Effector memory CD4-positive, alpha-beta T cell (primary cell): ENCODE data around the gene FAM83F.

Experiments used
- DNase-seq, 3 donors: peaks; one replicate each; pipeline ENCODE4 v3.0.0-alpha.2; 2020
- H3K27ac ChIP-seq: 2 replicates; pipeline ENCODE4 v1.7.0; 2013; ENCODE audit warnings: mild to moderate bottlenecking, low read length, moderate library complexity; ENCODE audit not compliant: insufficient read depth, poor library complexity, severe bottlenecking
- H3K27me3 ChIP-seq: replicated peaks from 2 replicates; pipeline ENCODE4 v1.7.0; 2013; ENCODE audit warnings: mild to moderate bottlenecking, low read length; ENCODE audit not compliant: insufficient read depth, control insufficient read depth, poor library complexity, severe bottlenecking
- H3K36me3 ChIP-seq: 2 replicates; pipeline ENCODE4 v1.7.0; 2013; ENCODE audit warnings: mild to moderate bottlenecking, low read length, moderate library complexity; ENCODE audit not compliant: control insufficient read depth, insufficient read depth
- H3K4me1 ChIP-seq: 2 replicates; pipeline ENCODE4 v1.7.0; 2013; ENCODE audit warnings: low read length, mild to moderate bottlenecking; ENCODE audit not compliant: control insufficient read depth, insufficient read depth, poor library complexity, severe bottlenecking
- H3K4me3 ChIP-seq: 2 replicates; pipeline ENCODE4 v1.7.0; 2013; ENCODE audit warnings: low read length, low read depth, mild to moderate bottlenecking; ENCODE audit not compliant: insufficient read depth, poor library complexity, severe bottlenecking
- H3K9me3 ChIP-seq: 2 replicates; pipeline ENCODE4 v1.7.0; 2013; ENCODE audit warnings: mild to moderate bottlenecking, low read length, moderate library complexity; ENCODE audit not compliant: control insufficient read depth

The FAM83F gene

GRCh38 chr22:39954584-39955055 is 40.1 kb upstream of the FAM83F start:
- H3K4me1 ChIP-seq = peaks cover 64% of the 10 kb centered on the region
- peaks cover 53% of the 10 kb centered on the region for H3K36me3 ChIP-seq
- H3K27me3 ChIP-seq = no peaks in the 10 kb centered on the region
- no peak for DNase-seq
- no peak overlapping the region for H3K27ac ChIP-seq
- no peaks in the 10 kb centered on the region for H3K9me3 ChIP-seq
- no peak overlapping the region for H3K4me3 ChIP-seq

GRCh38 chr22:39955675-39956074 is 39.1 kb upstream of the FAM83F start:
- no peak for DNase-seq
- peaks cover 60% of the 10 kb centered on the region for H3K4me1 ChIP-seq
- peaks cover 54% of the 10 kb centered on the region for H3K36me3 ChIP-seq
- no peak overlapping the region for H3K4me3 ChIP-seq
- no peaks in the 10 kb centered on the region for H3K27me3 ChIP-seq
- H3K9me3 ChIP-seq = no peaks in the 10 kb centered on the region
- no peak overlapping the region for H3K27ac ChIP-seq

- H3K36me3 ChIP-seq = peaks cover 67% of the 10 kb centered on the region
- DNase-seq = no peak
- peak overlapping the region; percentile 36 for H3K27ac ChIP-seq
- H3K27me3 ChIP-seq = no peaks in the 10 kb centered on the region
- no peak overlapping the region for H3K4me3 ChIP-seq
- no peaks in the 10 kb centered on the region for H3K9me3 ChIP-seq
- peaks cover 57% of the 10 kb centered on the region for H3K4me1 ChIP-seq
Observed at GRCh38 chr22:39956932-39957664, 37.7 kb upstream of the FAM83F start.

- no peaks in the 10 kb centered on the region for H3K9me3 ChIP-seq
- DNase-seq = no peak
- H3K36me3 ChIP-seq = peaks cover 72% of the 10 kb centered on the region
- no peak overlapping the region for H3K4me3 ChIP-seq
- no peak overlapping the region for H3K27ac ChIP-seq
- no peaks in the 10 kb centered on the region for H3K27me3 ChIP-seq
- peaks cover 46% of the 10 kb centered on the region for H3K4me1 ChIP-seq
Observed at GRCh38 chr22:39958009-39958711, 36.6 kb upstream of the FAM83F start.

GRCh38 chr22:39958949-39959639 is 35.7 kb upstream of the FAM83F start:
- Histone ChIP-seq H3K4me3 (no peak overlapping the region), H3K27me3 (no peaks in the 10 kb centered on the region), H3K9me3 (no peaks in the 10 kb centered on the region), H3K36me3 (peaks cover 77% of the 10 kb centered on the region), H3K27ac (peak overlapping the region; percentile 37), H3K4me1 (peaks cover 42% of the 10 kb centered on the region)
- no peak for DNase-seq

- peaks cover 39% of the 10 kb centered on the region for H3K4me1 ChIP-seq
- peaks cover 79% of the 10 kb centered on the region for H3K36me3 ChIP-seq
- DNase-seq = peak in 1 of 3 donors; percentile 21
Observed at GRCh38 chr22:39959640-39960447, 34.9 kb upstream of the FAM83F start, which contains the start of gene TMA7B. Gene TMA7B, plus strand, starts transcription at chr22:39960397. Its CDS starts 3,978 bp downstream, at chr22:39964375.

GRCh38 chr22:39960791-39961746 is 33.7 kb upstream of the FAM83F start:
- Histone ChIP-seq H3K9me3 (no peaks in the 10 kb centered on the region), H3K27me3 (no peaks in the 10 kb centered on the region), H3K4me3 (no peak overlapping the region), H3K36me3 (peaks cover 83% of the 10 kb centered on the region), H3K27ac (peak overlapping the region; percentile 54), H3K4me1 (peaks cover 37% of the 10 kb centered on the region)
- DNase-seq = peak; percentile 24 to 47 (median 46)

More at GRCh38 chr22:39959640-39960447, 34.9 kb upstream of the FAM83F start, which contains the start of gene TMA7B:
- Histone ChIP-seq H3K27ac (peak within 1 kb of the TSS; percentile 54), H3K4me3 (no peak within 1 kb of the TSS), H3K27me3 (no peaks in the 10 kb centered on the region), H3K9me3 (no peaks in the 10 kb centered on the region)

GRCh38 chr22:39962071-39962470 is 32.7 kb upstream of the FAM83F start:
- no peaks in the 10 kb centered on the region for H3K27me3 ChIP-seq
- DNase-seq = no peak
- H3K27ac ChIP-seq = peak overlapping the region; percentile 54
- H3K36me3 ChIP-seq = peaks cover 86% of the 10 kb centered on the region
- H3K4me1 ChIP-seq = peaks cover 30% of the 10 kb centered on the region
- no peak overlapping the region for H3K4me3 ChIP-seq
- no peaks in the 10 kb centered on the region for H3K9me3 ChIP-seq
